Measurements from ENCODE around the gene FOXP1. TPM values are rescaled to one million over a fixed set of nuclear protein-coding genes. Genes with fewer than 3 reads are reported as not detected.

FOXP1 gene
- total and polyA plus RNA-seq, 2 of the 8 experiments (the other 6 are each of a cell fraction or from before 2014, with no cell fraction given), result 13.9 to 25.4 TPM

DNA sequence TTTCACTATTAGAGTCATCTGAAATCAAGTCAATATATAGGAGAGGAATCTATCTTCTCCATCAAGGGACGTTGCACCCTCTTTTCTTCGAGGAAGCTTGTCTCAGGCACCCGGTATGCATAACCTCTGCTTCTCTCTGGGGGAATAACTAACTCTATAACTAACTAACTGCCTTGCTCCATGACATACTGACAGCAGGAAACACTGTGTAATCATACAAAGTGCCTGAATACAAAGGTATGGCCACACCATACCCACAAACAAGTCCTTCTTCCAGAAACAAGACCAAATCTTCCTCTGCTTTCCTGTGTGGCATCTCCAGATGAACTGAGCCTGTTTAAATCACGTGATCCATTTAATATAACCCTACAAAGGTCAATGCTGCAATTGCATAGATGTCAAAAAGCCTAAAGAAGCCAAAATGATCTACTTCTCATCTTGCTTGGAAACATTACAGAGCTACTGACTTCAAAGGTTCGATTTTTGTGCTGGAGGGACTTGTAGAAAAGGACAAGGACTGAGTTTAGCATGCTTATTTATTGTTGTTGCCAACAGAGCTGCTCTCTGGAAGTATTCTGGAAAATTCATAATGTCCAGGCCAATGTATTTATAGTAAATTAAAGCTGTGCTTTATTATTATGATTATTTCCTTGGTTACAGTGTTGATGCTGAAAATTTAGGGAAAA, 380.5 kb downstream of the FOXP1 start:
- H3K79me2 ChIP-seq (ENCODE audit: control insufficient read depth in 1 of 2, insufficient read depth in 2 of 2, low read length in 2 of 2), result peaks cover 0 to 27% of the 10 kb centered on the region in 2 experiments; a peak in 2 of 4 replicates
- 92% methylated on average over 5 of the region's 5 CpGs; no CpG with 5 or more reads in 1 of the 2 experiments for WGBS, 2 experiments (ENCODE audit: extremely low coverage in 1 of 2, insufficient coverage in 1 of 2, insufficient read length in 1 of 2, insufficient replicate concordance in 2 of 2, low coverage in 1 of 2, low lambda C conversion rate in 2 of 2, missing lambda C conversion rate in 1 of 2)
- H3K14ac ChIP-seq (ENCODE audit: insufficient read length), result no peak overlapping the region
- no peak for TF ChIP-seq HDAC6 (IDR thresholded peaks at IDR 0.05; ENCODE audit: low read depth, low read length)
- no peak for TF ChIP-seq CHD1 (IDR thresholded peaks at IDR 0.05; ENCODE audit: low read depth, low read length)
- no peak for TF ChIP-seq BRCA1 (IDR thresholded peaks at IDR 0.05; ENCODE audit: low read depth, low read length)
- TF ChIP-seq SAP30 (IDR thresholded peaks at IDR 0.05; ENCODE audit: insufficient read depth, insufficient replicate concordance, low read length), result no peak
- no peak for TF ChIP-seq RFX5 (IDR thresholded peaks at IDR 0.05; ENCODE audit: borderline replicate concordance, low read depth, low read length)
- no peak for TF ChIP-seq SP4 (IDR thresholded peaks at IDR 0.05; ENCODE audit: low read length)
- no peak for TF ChIP-seq CTBP2 (IDR thresholded peaks at IDR 0.05; ENCODE audit: borderline replicate concordance, insufficient read depth, insufficient read length, low read length)
- TF ChIP-seq KDM1A (IDR thresholded peaks at IDR 0.05; ENCODE audit: borderline replicate concordance, low read length), result no peak
- no peak for TF ChIP-seq POU5F1 (IDR thresholded peaks at IDR 0.05; ENCODE audit: low read depth, low read length)
- H3K23ac ChIP-seq (ENCODE audit: insufficient read length), result no peak overlapping the region
- no peak overlapping the region for H2BK20ac ChIP-seq (ENCODE audit: low read length)
- no peak overlapping the region for H2BK15ac ChIP-seq (ENCODE audit: low read length)
- ChIA-PET POLR2A (ENCODE audit: partially characterized antibody) (interaction anchor here (1.0 to 1.2 kb wide), 2 partner anchors 11 to 381 kb away, joined by 3 read pairs; partner anchors contain the start of gene FOXP1), CTCF (ENCODE audit: partially characterized antibody) (interaction anchor here (0.6 to 1.2 kb wide), 5 partner anchors 17 to 139 kb away, joined by 3 to 4 read pairs (median 3); no protein-coding TSS in a partner anchor)
- no peaks in the 10 kb centered on the region for H3K23me2 ChIP-seq (ENCODE audit: low read depth, low read length)
- peaks cover 7% of the 10 kb centered on the region for H3K79me1 ChIP-seq (ENCODE audit: low read depth, low read length)
- H2AK5ac ChIP-seq (ENCODE audit: low read depth, low read length), result no peak overlapping the region
- H3K4me2 ChIP-seq (ENCODE audit: insufficient read depth in 1 of 2, low read depth in 2 of 2, low read length in 2 of 2), result no peak overlapping the region
- no peak overlapping the region for H4K5ac ChIP-seq (ENCODE audit: insufficient read length, low read depth, low read length)
- H4K20me1 ChIP-seq (replicated peaks in 1 of 2; ENCODE audit: control insufficient read depth in 1 of 2, insufficient read depth in 2 of 2, low read length in 2 of 2), result peaks cover 0 to under 1% of the 10 kb centered on the region in 2 experiments
- no peak overlapping the region for H3K18ac ChIP-seq (ENCODE audit: extremely low read depth, low read length)
- H3K27me3 ChIP-seq (replicated peaks in 1 of 4; ENCODE audit: control insufficient read depth in 3 of 4, extremely low read depth in 1 of 4, insufficient read depth in 3 of 4, low read length in 3 of 4), result no peaks in the 10 kb centered on the region
- H3K27ac ChIP-seq (ENCODE audit: low read depth, low read length), result no peak overlapping the region
- peak; percentile 36 for FAIRE-seq
- no peaks in the 10 kb centered on the region for H3K36me3 ChIP-seq (ENCODE audit: control insufficient read depth in 2 of 4, insufficient read depth in 4 of 4, low read length in 3 of 4)
- H3K4me3 ChIP-seq (ENCODE audit: extremely low read depth in 1 of 4, insufficient read depth in 2 of 4, low read depth in 3 of 4, low read length in 4 of 4), result no peak overlapping the region
- no peak overlapping the region for H2BK120ac ChIP-seq (replicated peaks; ENCODE audit: low read depth, low read length)
- no peak overlapping the region for H2AFZ ChIP-seq (ENCODE audit: low read length)
- no peak overlapping the region for H2BK5ac ChIP-seq (ENCODE audit: low read depth, low read length)
- no peak overlapping the region for H4K8ac ChIP-seq (ENCODE audit: extremely low read depth, insufficient read depth, low read length)
- DNase-seq (ENCODE audit: low read depth in 1 of 2, low spot score in 2 of 2), result no peak
- no peak overlapping the region for H3K4ac ChIP-seq (replicated peaks; ENCODE audit: insufficient read length, low read depth, low read length)
- no peak overlapping the region for H2BK12ac ChIP-seq (ENCODE audit: low read depth, low read length)
- H3K4me1 ChIP-seq (replicated peaks in 1 of 4; ENCODE audit: control insufficient read depth in 3 of 4, insufficient read depth in 4 of 4, low read length in 3 of 4), result peaks cover 0 to 7% (median 1%) of the 10 kb centered on the region in 4 experiments; a peak in 2 of 7 replicates
- no peak overlapping the region for H4K91ac ChIP-seq (replicated peaks; ENCODE audit: insufficient read length, low read length)
- no peak overlapping the region for H3K56ac ChIP-seq (replicated peaks; ENCODE audit: insufficient read length, low read depth, low read length)
- H3K9me3 ChIP-seq (ENCODE audit: insufficient read depth in 2 of 2, low read depth in 1 of 2, low read length in 1 of 2), result no peaks in the 10 kb centered on the region
- H3K9ac ChIP-seq (replicated peaks in 1 of 4; ENCODE audit: extremely low read depth in 1 of 4, low read depth in 3 of 4, low read length in 3 of 4), result no peak overlapping the region

All from H1 (cell line).